GM12874 (cell line): ENCODE results near the gene GRIK2.

Source experiments
- CTCF ChIP-seq: IDR thresholded peaks from 2 replicates; pipeline ENCODE4 v1.5.1; 2011; ENCODE audit warnings: low read depth, mild to moderate bottlenecking, control low read depth, low read length, moderate library complexity; ENCODE audit not compliant: insufficient read depth

The GRIK2 gene

GRCh38 chr6:101522254-101522653 is 128.7 kb downstream of the GRIK2 start:
- no peak for TF ChIP-seq CTCF

- TF ChIP-seq CTCF = no peak
Measured at GRCh38 chr6:101527467-101527866, 134.0 kb downstream of the GRIK2 start.

GRCh38 chr6:101528801-101529200 is 135.3 kb downstream of the GRIK2 start:
- no peak for TF ChIP-seq CTCF

- TF ChIP-seq CTCF = no peak
Measured at GRCh38 chr6:101531538-101531937, 138.0 kb downstream of the GRIK2 start.

GRCh38 chr6:101534386-101534785 is 140.9 kb downstream of the GRIK2 start:
- no peak for TF ChIP-seq CTCF

GRCh38 chr6:101534821-101535220 is 141.3 kb downstream of the GRIK2 start:
- TF ChIP-seq CTCF = no peak

GRCh38 chr6:101537753-101538316 is 144.3 kb downstream of the GRIK2 start:
- no peak for TF ChIP-seq CTCF
